PFSK-1 (cell line): Measurements from ENCODE around the gene DNAH17.

Source experiments
- FOXP2 ChIP-seq: optimal IDR thresholded peaks from 2 replicates; pipeline ENCODE3; 2011; ENCODE audit warnings: borderline replicate concordance, control low read depth, inconsistent platforms; ENCODE audit not compliant: insufficient read depth; ENCODE audit errors: extremely low read length, extremely low read depth
- POLR2AphosphoS5 ChIP-seq: IDR thresholded peaks from 2 replicates; pipeline ENCODE4 v1.6.1; 2012; ENCODE audit warnings: low read depth, mild to moderate bottlenecking, control low read depth, low read length, moderate library complexity
- REST ChIP-seq, 2 experiments: IDR thresholded peaks; 2 replicates each; pipeline versions ENCODE4 v1.6.1 to v1.8.0; 2011 to 2012; ENCODE audit warnings: low read depth in 2 of 2, low read length in 2 of 2, control low read depth in 1 of 2, inconsistent platforms in 1 of 2, mild to moderate bottlenecking in 1 of 2, moderate library complexity in 1 of 2; ENCODE audit not compliant: insufficient read depth in 1 of 2
- SIN3A ChIP-seq: IDR thresholded peaks from 2 replicates; pipeline ENCODE4 v1.6.1; 2012; ENCODE audit warnings: mild to moderate bottlenecking, low read length, moderate library complexity, borderline replicate concordance; ENCODE audit not compliant: insufficient read depth
- TAF1 ChIP-seq: IDR thresholded peaks from 2 replicates; pipeline ENCODE4 v1.6.1; 2012; ENCODE audit warnings: low read length, control low read depth, borderline replicate concordance; ENCODE audit not compliant: insufficient read depth

DNAH17 gene

GRCh38 chr17:78600181-78600721 is 23.1 kb upstream of the DNAH17 start:
- TF ChIP-seq POLR2AphosphoS5 (no peak), TAF1 (no peak), SIN3A (no peak), FOXP2 (no peak), REST (IDR thresholded peaks at IDR 0.05; ENCODE audit: insufficient read depth in 1 of 2, low read depth in 2 of 2, low read length in 2 of 2) (no peak)

GRCh38 chr17:78599419-78599818 is 22.2 kb upstream of the DNAH17 start:
- no peak for TF ChIP-seq FOXP2

GRCh38 chr17:78598013-78598471 is 20.8 kb upstream of the DNAH17 start:
- TF ChIP-seq TAF1: no peak
- TF ChIP-seq POLR2AphosphoS5: no peak
- no peak for TF ChIP-seq SIN3A
- TF ChIP-seq FOXP2: no peak
- no peak for TF ChIP-seq REST (IDR thresholded peaks at IDR 0.05; ENCODE audit: insufficient read depth in 1 of 2, low read depth in 2 of 2, low read length in 2 of 2)

- TF ChIP-seq SIN3A: no peak
- TF ChIP-seq POLR2AphosphoS5: no peak
- no peak for TF ChIP-seq TAF1
- no peak for TF ChIP-seq FOXP2
- no peak for TF ChIP-seq REST (IDR thresholded peaks at IDR 0.05; ENCODE audit: insufficient read depth in 1 of 2, low read depth in 2 of 2, low read length in 2 of 2)
Observed at GRCh38 chr17:78596871-78597764, 19.9 kb upstream of the DNAH17 start.

DNA sequence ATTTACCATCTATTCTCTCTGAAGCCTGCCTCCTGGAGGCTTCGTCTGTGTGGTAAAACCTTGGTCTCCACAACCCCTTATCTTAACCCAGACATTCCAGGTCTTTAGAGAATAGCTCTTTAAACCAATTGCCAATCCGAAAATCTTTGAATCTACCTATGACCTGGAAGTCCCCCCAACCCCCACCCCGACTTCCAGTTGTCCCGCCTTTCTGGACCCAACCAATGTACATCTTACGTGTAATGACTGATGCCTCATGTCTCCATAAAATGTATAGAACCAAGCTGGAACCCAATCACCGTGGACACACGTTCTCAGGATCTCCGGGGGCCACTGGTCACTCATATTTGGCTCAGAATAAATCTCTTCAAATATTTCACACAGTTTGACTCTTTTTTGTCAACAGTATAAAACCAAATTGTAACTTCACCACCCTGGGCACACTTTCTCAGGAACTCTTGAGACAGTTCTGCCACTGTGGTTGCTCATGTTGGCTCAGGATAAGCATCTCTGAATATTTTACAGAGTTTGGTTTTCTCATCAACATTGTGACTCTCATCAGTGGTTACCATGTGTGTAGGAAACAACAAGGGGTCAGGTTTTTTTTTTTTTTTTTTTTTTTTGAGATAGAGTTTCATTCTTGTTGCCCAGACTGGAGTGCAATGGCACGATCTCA is 18.1 kb upstream of the DNAH17 start:
- TF ChIP-seq TAF1 (no peak), FOXP2 (no peak), SIN3A (no peak), REST (IDR thresholded peaks at IDR 0.05; ENCODE audit: insufficient read depth in 1 of 2, low read depth in 2 of 2, low read length in 2 of 2) (no peak), POLR2AphosphoS5 (no peak)
